ENCODE data around the gene ECE2. TPM values are rescaled to one million over a fixed set of nuclear protein-coding genes. Genes with fewer than 3 reads are reported as not detected.

The ECE2 gene
- total RNA-seq, 4 donors from 2014 or later = not detected

- no peaks in the 10 kb centered on the region for H3K9me3 ChIP-seq
- in situ Hi-C loops (cut with MboI; ENCODE audit: low pct_ligation_motif_present in 1 of 4, low pct_unique_long_range_greater_than_20kb in 1 of 4, low sequenced_read_pairs in 3 of 4) (no loop called here), intact Hi-C loops (cut with DNase I; ENCODE audit: low total_unique reads) (no loop called here)
- DNase-seq = no peak
- peak overlapping the region; percentile 94 to 98 (median 96) for H3K27ac ChIP-seq
- TF ChIP-seq POLR2A (IDR thresholded peaks at IDR 0.05) (no peak), EP300 (IDR thresholded peaks at IDR 0.05; ENCODE audit: low read depth) (no peak), CTCF (IDR thresholded peaks at IDR 0.05) (no peak), POLR2AphosphoS5 (IDR thresholded peaks at IDR 0.05) (no peak)
- H3K4me3 ChIP-seq = peak overlapping the region; percentile 69 to 89 (median 74)
- H3K27me3 ChIP-seq = no peaks in the 10 kb centered on the region
- 4% methylated on average over 6 of the region's 6 CpGs; no CpG with 5 or more reads in 1 of the 2 donors for WGBS, 2 donors (ENCODE audit: low coverage in 1 of 2)
- peaks cover 0 to 8% (median under 1%) of the 10 kb centered on the region in 4 donors for H3K36me3 ChIP-seq
- H3K4me1 ChIP-seq = peaks cover 31 to 56% (median 46%) of the 10 kb centered on the region in 4 donors
Measured at GRCh38 chr3:184315543-184315867, 39.7 kb downstream of the ECE2 start.

GRCh38 chr3:184315871-184316661 lies 40.2 kb downstream of the ECE2 start:
- no peak for DNase-seq
- intact Hi-C loops (cut with DNase I; ENCODE audit: low total_unique reads) = no loop called here
- Histone ChIP-seq H3K36me3 (peaks cover 0 to 13% (median 3%) of the 10 kb centered on the region in 4 donors), H3K4me1 (peaks cover 32 to 59% (median 49%) of the 10 kb centered on the region in 4 donors), H3K27me3 (no peaks in the 10 kb centered on the region), H3K9me3 (no peaks in the 10 kb centered on the region), H3K4me3 (peak overlapping the region; percentile 69 to 89 (median 74)), H3K27ac (peak overlapping the region; percentile 94 to 98 (median 96))
- TF ChIP-seq POLR2A (IDR thresholded peaks at IDR 0.05) (no peak), CTCF (IDR thresholded peaks at IDR 0.05) (no peak)
- WGBS, 2 donors (ENCODE audit: low coverage in 1 of 2) = 26% methylated on average over 16 of the region's 16 CpGs; no CpG with 5 or more reads in 1 of the 2 donors
- in situ Hi-C loops (cut with MboI; ENCODE audit: low pct_ligation_motif_present in 1 of 4, low pct_unique_long_range_greater_than_20kb in 1 of 4, low sequenced_read_pairs in 3 of 4) = no loop called here

GRCh38 chr3:184316792-184317191 lies 41.0 kb downstream of the ECE2 start:
- no peak for DNase-seq
- in situ Hi-C loops (cut with MboI; ENCODE audit: low pct_ligation_motif_present in 1 of 4, low pct_unique_long_range_greater_than_20kb in 1 of 4, low sequenced_read_pairs in 3 of 4) = no loop called here
- no peaks in the 10 kb centered on the region for H3K27me3 ChIP-seq
- peaks cover 32 to 59% (median 49%) of the 10 kb centered on the region in 4 donors for H3K4me1 ChIP-seq
- peak overlapping the region; percentile 94 to 98 (median 96) for H3K27ac ChIP-seq
- peak overlapping the region in 2 of 4 donors; percentile 70 to 78 for H3K4me3 ChIP-seq
- 69% methylated on average over 7 of the region's 7 CpGs; no CpG with 5 or more reads in 1 of the 2 donors for WGBS, 2 donors (ENCODE audit: low coverage in 1 of 2)
- H3K36me3 ChIP-seq = peaks cover 1 to 20% (median 9%) of the 10 kb centered on the region in 4 donors
- H3K9me3 ChIP-seq = no peaks in the 10 kb centered on the region
- intact Hi-C loops (cut with DNase I; ENCODE audit: low total_unique reads) = no loop called here
- TF ChIP-seq CTCF (IDR thresholded peaks at IDR 0.05) (no peak), POLR2A (IDR thresholded peaks at IDR 0.05) (no peak), EP300 (IDR thresholded peaks at IDR 0.05; ENCODE audit: low read depth) (no peak)

GRCh38 chr3:184317201-184317600 lies 41.4 kb downstream of the ECE2 start:
- 69% methylated on average over 5 of the region's 5 CpGs; no CpG with 5 or more reads in 1 of the 2 donors for WGBS, 2 donors (ENCODE audit: low coverage in 1 of 2)
- no peaks in the 10 kb centered on the region for H3K27me3 ChIP-seq
- no peaks in the 10 kb centered on the region for H3K9me3 ChIP-seq
- H3K36me3 ChIP-seq = peaks cover 1 to 24% (median 12%) of the 10 kb centered on the region in 4 donors
- H3K4me3 ChIP-seq = peak overlapping the region in 1 of 4 donors; percentile 70
- H3K27ac ChIP-seq = peak overlapping the region; percentile 94 to 98 (median 96)
- DNase-seq = no peak
- in situ Hi-C loops (cut with MboI; ENCODE audit: low pct_ligation_motif_present in 1 of 4, low pct_unique_long_range_greater_than_20kb in 1 of 4, low sequenced_read_pairs in 3 of 4) (no loop called here), intact Hi-C loops (cut with DNase I; ENCODE audit: low total_unique reads) (no loop called here)
- TF ChIP-seq POLR2A (IDR thresholded peaks at IDR 0.05) (no peak), CTCF (IDR thresholded peaks at IDR 0.05) (no peak), POLR2AphosphoS5 (IDR thresholded peaks at IDR 0.05) (no peak), EP300 (IDR thresholded peaks at IDR 0.05; ENCODE audit: low read depth) (no peak)
- H3K4me1 ChIP-seq = peaks cover 32 to 59% (median 49%) of the 10 kb centered on the region in 4 donors
